ENCODE measurements around the gene CD2AP.
"Not testable (repeated sequence)": the region's sequence is repeated elsewhere in the genome, so short reads cannot be mapped to it uniquely, and the experiment has no call there.

Gene CD2AP

GRCh38 chr6:47477497-47478232 is at the start of gene CD2AP:
Gene CD2AP, plus strand, starts transcription at chr6:47477789. Its CDS starts 456 bp downstream, at chr6:47478245.
- peak; percentile 97 for DNase-seq

GRCh38 chr6:47428288-47428687 is 49.3 kb upstream of the CD2AP start:
- DNase-seq: no peak

- DNase-seq: no peak
Observed at GRCh38 chr6:47428746-47429664, 48.6 kb upstream of the CD2AP start.

GRCh38 chr6:47434372-47435253 is 43.0 kb upstream of the CD2AP start:
- DNase-seq: no peak

GRCh38 chr6:47435254-47435612 is 42.4 kb upstream of the CD2AP start:
- no peak for DNase-seq

- no peak for DNase-seq
Observed at GRCh38 chr6:47437592-47437991, 40.0 kb upstream of the CD2AP start.

GRCh38 chr6:47438481-47439347 is 38.9 kb upstream of the CD2AP start:
- no peak for DNase-seq

- no peak for DNase-seq
Observed at GRCh38 chr6:47439348-47439668, 38.3 kb upstream of the CD2AP start.

GRCh38 chr6:47440719-47441118 is 36.9 kb upstream of the CD2AP start:
- DNase-seq: no peak

- DNase-seq: not testable (repeated sequence)
Observed at GRCh38 chr6:47444964-47445363, 32.6 kb upstream of the CD2AP start.

- DNase-seq: no peak
Observed at GRCh38 chr6:47446669-47447330, 30.8 kb upstream of the CD2AP start.

- no peak for DNase-seq
Observed at GRCh38 chr6:47447722-47448121, 29.9 kb upstream of the CD2AP start.

GRCh38 chr6:47451162-47451561 is 26.4 kb upstream of the CD2AP start:
- DNase-seq: no peak

GRCh38 chr6:47452899-47453298 is 24.7 kb upstream of the CD2AP start:
- no peak for DNase-seq

GRCh38 chr6:47453372-47453936 is 24.1 kb upstream of the CD2AP start:
- DNase-seq: no peak

- no peak for DNase-seq
Observed at GRCh38 chr6:47454713-47455396, 22.7 kb upstream of the CD2AP start.

GRCh38 chr6:47455533-47456209 is 21.9 kb upstream of the CD2AP start:
- DNase-seq: no peak

GRCh38 chr6:47456536-47456975 is 21.0 kb upstream of the CD2AP start:
- DNase-seq: no peak

- DNase-seq: no peak
Observed at GRCh38 chr6:47457370-47457769, 20.2 kb upstream of the CD2AP start.

- DNase-seq: no peak
Observed at GRCh38 chr6:47464052-47464451, 13.5 kb upstream of the CD2AP start.

Measured in islet precursor cell (in vitro differentiated cells).